Smooth muscle cell (in vitro differentiated cells): ENCODE measurements around the gene GRK3. TPM values are rescaled to one million over a fixed set of nuclear protein-coding genes. Genes with fewer than 3 reads are reported as not detected.

ENCODE experiments used
- DNase-seq: peaks from one replicate; lab custom pipeline; 2025; ENCODE audit not compliant: unreplicated experiment; lab: John Stamatoyannopoulos, UW
- H2AFZ ChIP-seq: fragments of 200-600 bp; sonication (generic); 2 replicates; pipeline ENCODE4 v1.6.0; 2016; ENCODE audit warnings: antibody characterized with exemption, low read depth, mild to moderate bottlenecking
- H3F3A ChIP-seq: fragments of 200-600 bp; sonication (generic); 2 replicates; pipeline ENCODE4 v1.6.0; 2017; ENCODE audit warnings: antibody characterized with exemption, low read depth
- H3K27ac ChIP-seq: fragments of 200-600 bp; sonication (generic); 2 replicates; pipeline ENCODE4 v1.5.1; 2016; ENCODE audit warnings: low read depth, mild to moderate bottlenecking
- H3K27me3 ChIP-seq: fragments of 200-600 bp; sonication (generic); 2 replicates; pipeline ENCODE4 v1.6.1; 2016; ENCODE audit warnings: low read depth, mild to moderate bottlenecking
- H3K36me3 ChIP-seq: fragments of 200-600 bp; sonication (generic); 2 replicates; pipeline ENCODE4 v1.5.1; 2016; ENCODE audit warnings: low read depth
- H3K4me1 ChIP-seq: fragments of 200-600 bp; sonication (generic); 2 replicates; pipeline ENCODE4 v1.5.1; 2016; ENCODE audit warnings: low read depth
- H3K4me2 ChIP-seq: fragments of 200-600 bp; sonication (generic); 2 replicates; pipeline ENCODE4 v1.6.0; 2016; ENCODE audit warnings: mild to moderate bottlenecking
- H3K4me3 ChIP-seq: fragments of 200-600 bp; sonication (generic); 2 replicates; pipeline ENCODE4 v1.5.1; 2016; ENCODE audit warnings: mild to moderate bottlenecking
- H3K79me2 ChIP-seq: fragments of 200-600 bp; sonication (generic); 2 replicates; pipeline ENCODE4 v1.6.0; 2016; ENCODE audit warnings: low read depth, mild to moderate bottlenecking
- H3K9ac ChIP-seq: fragments of 200-600 bp; sonication (generic); 2 replicates; pipeline ENCODE4 v1.6.0; 2016; ENCODE audit warnings: low read depth
- H3K9me3 ChIP-seq: fragments of 200-600 bp; sonication (generic); replicated peaks from 2 replicates; pipeline ENCODE4 v1.5.1; 2016; ENCODE audit warnings: low read depth
- H4K20me1 ChIP-seq: fragments of 200-600 bp; sonication (generic); 2 replicates; pipeline ENCODE4 v1.6.0; 2016; ENCODE audit warnings: low read depth
- CTCF ChIP-seq: fragments of 200-600 bp; sonication (generic); IDR thresholded peaks from 2 replicates; pipeline ENCODE4 v1.5.1; 2017; ENCODE audit warnings: borderline replicate concordance, mild to moderate bottlenecking, antibody characterized with exemption; ENCODE audit not compliant: insufficient read depth, poor library complexity, severe bottlenecking
- WGBS: methylation state at CpG from one replicate; pipeline ENCODE4 v1.1.7; 2016; ENCODE audit warnings: low lambda C conversion rate; 5-methylcytosine and 5-hydroxymethylcytosine counted together
- polyA plus RNA-seq: library from polyadenylated mRNA; unstranded; fragments of >200 nt; fragmentation: Nextera tagmentation; extraction: Ambion mirVana; gene quantifications from 2 replicates; pipeline ENCODE4 v1.2.1, GENCODE V29; 2016
- total RNA-seq: library from RNA; depleted of rRNA; stranded (reverse); fragments of >200 nt; gene quantifications from 2 replicates; pipeline ENCODE4 v1.2.3, GENCODE V29; 2014

Gene GRK3
- total and polyA plus RNA-seq, 2 experiments from 2014 or later, result 1.0 to 4.6 TPM

- no peak for DNase-seq
- no peaks in the 10 kb centered on the region for H3K36me3 ChIP-seq
- H2AFZ ChIP-seq, result no peak overlapping the region
- no peak overlapping the region for H3K9ac ChIP-seq
- H3K27ac ChIP-seq, result no peak overlapping the region
- no peaks in the 10 kb centered on the region for H3F3A ChIP-seq
- WGBS, result 94% methylated on average over 7 of the region's 7 CpGs
- no peaks in the 10 kb centered on the region for H4K20me1 ChIP-seq
- H3K4me3 ChIP-seq, result no peak overlapping the region
- no peak for TF ChIP-seq CTCF
- no peaks in the 10 kb centered on the region for H3K27me3 ChIP-seq
- no peaks in the 10 kb centered on the region for H3K9me3 ChIP-seq
- H3K4me1 ChIP-seq, result no peaks in the 10 kb centered on the region
- H3K79me2 ChIP-seq, result no peaks in the 10 kb centered on the region
- H3K4me2 ChIP-seq, result no peak overlapping the region
These were observed 149.6 kb downstream of the GRK3 start for GRCh38 chr22:25714070-25714469.

GRCh38 chr22:25714739-25715138, 150.3 kb downstream of the GRK3 start:
- Histone ChIP-seq H3K4me1 (no peaks in the 10 kb centered on the region), H3K4me2 (no peak overlapping the region), H3K27me3 (no peaks in the 10 kb centered on the region), H3F3A (no peaks in the 10 kb centered on the region), H3K27ac (no peak overlapping the region), H3K79me2 (no peaks in the 10 kb centered on the region), H4K20me1 (no peaks in the 10 kb centered on the region), H3K36me3 (no peaks in the 10 kb centered on the region), H3K9ac (no peak overlapping the region), H3K9me3 (no peaks in the 10 kb centered on the region), H3K4me3 (no peak overlapping the region), H2AFZ (no peak overlapping the region)
- no peak for TF ChIP-seq CTCF
- DNase-seq, result no peak
- 82% methylated on average over 6 of the region's 6 CpGs for WGBS

GRCh38 chr22:25716637-25717036, 152.2 kb downstream of the GRK3 start:
- H3F3A ChIP-seq, result no peaks in the 10 kb centered on the region
- TF ChIP-seq CTCF, result no peak
- no peak overlapping the region for H3K9ac ChIP-seq
- DNase-seq, result no peak
- no peaks in the 10 kb centered on the region for H3K36me3 ChIP-seq
- 91% methylated on average over 10 of the region's 10 CpGs for whole genome bisulfite sequencing
- H3K27ac ChIP-seq, result no peak overlapping the region
- H3K27me3 ChIP-seq, result no peaks in the 10 kb centered on the region
- H3K79me2 ChIP-seq, result no peaks in the 10 kb centered on the region
- H3K9me3 ChIP-seq, result no peaks in the 10 kb centered on the region
- H2AFZ ChIP-seq, result no peak overlapping the region
- H3K4me1 ChIP-seq, result no peaks in the 10 kb centered on the region
- H3K4me2 ChIP-seq, result no peak overlapping the region
- H4K20me1 ChIP-seq, result no peaks in the 10 kb centered on the region
- H3K4me3 ChIP-seq, result no peak overlapping the region

GRCh38 chr22:25718135-25718840, 153.8 kb downstream of the GRK3 start:
- Histone ChIP-seq H3K4me2 (no peak overlapping the region), H3K4me3 (no peak overlapping the region), H3K4me1 (no peaks in the 10 kb centered on the region), H3K36me3 (no peaks in the 10 kb centered on the region), H3K27ac (no peak overlapping the region), H3K9me3 (no peaks in the 10 kb centered on the region), H3K9ac (no peak overlapping the region), H3K79me2 (no peaks in the 10 kb centered on the region), H2AFZ (no peak overlapping the region), H3K27me3 (no peaks in the 10 kb centered on the region), H3F3A (no peaks in the 10 kb centered on the region), H4K20me1 (no peaks in the 10 kb centered on the region)
- DNase-seq, result no peak
- no peak for TF ChIP-seq CTCF
- 94% methylated on average over 10 of the region's 10 CpGs for WGBS
